HepG2 (cell line): Measurements from ENCODE around the gene ZNF860. TPM values are rescaled to one million over a fixed set of nuclear protein-coding genes. Genes with fewer than 3 reads are reported as not detected.

ENCODE experiments used
- BRCA1 ChIP-seq: sonication (generic); formaldehyde crosslinking; IDR thresholded peaks from 2 replicates; pipeline ENCODE4 v1.4.0; 2020; ENCODE audit warnings: missing genetic modification reagents
- CEBPG ChIP-seq: IDR thresholded peaks from 2 replicates; pipeline ENCODE4 v1.6.1; 2016
- DPF2 ChIP-seq: sonication (generic); formaldehyde crosslinking; IDR thresholded peaks from 2 replicates; pipeline ENCODE4 v1.4.0; 2020; ENCODE audit warnings: mild to moderate bottlenecking, low read depth, missing genetic modification reagents, borderline replicate concordance
- HOXA5 ChIP-seq: sonication (generic); formaldehyde crosslinking; IDR thresholded peaks from 2 replicates; pipeline ENCODE4 v1.4.0; 2020; ENCODE audit warnings: missing genetic modification reagents
- IKZF5 ChIP-seq: IDR thresholded peaks from 2 replicates; pipeline ENCODE4 v1.6.1; 2018; ENCODE audit warnings: missing genetic modification reagents, mild to moderate bottlenecking, missing compliant biosample characterization
- IRF2 ChIP-seq: IDR thresholded peaks from 2 replicates; pipeline ENCODE4 v1.6.1; 2018; ENCODE audit warnings: missing genetic modification reagents, missing compliant biosample characterization
- MAFF ChIP-seq: IDR thresholded peaks from 2 replicates; pipeline ENCODE4 v1.6.1; 2011; ENCODE audit warnings: low read depth, low read length, improper control_type of control experiment
- MEIS1 ChIP-seq: sonication (generic); formaldehyde crosslinking; IDR thresholded peaks from 2 replicates; pipeline ENCODE4 v1.9.0; 2021; ENCODE audit warnings: mild to moderate bottlenecking, missing genetic modification reagents, moderate library complexity, borderline replicate concordance
- MLX ChIP-seq: IDR thresholded peaks from 2 replicates; pipeline ENCODE4 v1.6.1; 2016
- MXI1 ChIP-seq: IDR thresholded peaks from 3 replicates; pipeline ENCODE4 v1.6.1; 2012; ENCODE audit warnings: low read depth, low read length, inconsistent platforms, borderline replicate concordance
- NBN ChIP-seq: fragments of 450-650 bp; conservative IDR thresholded peaks from 2 replicates; pipeline ENCODE4 v1.6.1; 2017
- NFE2L1 ChIP-seq: sonication (generic); formaldehyde crosslinking; IDR thresholded peaks from 2 replicates; pipeline ENCODE4 v1.4.0; 2020; ENCODE audit warnings: missing genetic modification reagents, mild to moderate bottlenecking, borderline replicate concordance
- NONO ChIP-seq, 2 experiments: fragments of 450-650 bp in 1 of 2; sonication (generic) in 1 of 2; formaldehyde crosslinking in 1 of 2; IDR thresholded peaks in 1 of 2; conservative IDR thresholded peaks in 1 of 2; 2 replicates each; pipeline versions ENCODE4 v1.6.1 to v1.8.0; 2017 to 2022; ENCODE audit warnings: mild to moderate bottlenecking in 1 of 2, missing genetic modification reagents in 1 of 2, moderate library complexity in 1 of 2
- PHF5A ChIP-seq: IDR thresholded peaks from one replicate; pipeline ENCODE4 v1.6.1; 2018; ENCODE audit warnings: low read depth, missing genetic modification reagents; ENCODE audit not compliant: unreplicated experiment
- SOX13 ChIP-seq, 3 experiments: fragments of 450-650 bp in 1 of 3; sonication (generic) in 1 of 3; formaldehyde crosslinking in 1 of 3; IDR thresholded peaks in 2 of 3; conservative IDR thresholded peaks in 1 of 3; 2 replicates each; pipeline versions ENCODE4 v1.5.0 to v1.6.1; 2016 to 2020; ENCODE audit warnings: antibody characterized with exemption in 1 of 3, mild to moderate bottlenecking in 1 of 3, missing compliant biosample characterization in 1 of 3, missing genetic modification reagents in 1 of 3, moderate library complexity in 1 of 3
- SRF ChIP-seq: IDR thresholded peaks from 2 replicates; pipeline ENCODE4 v1.6.1; 2011; ENCODE audit warnings: mild to moderate bottlenecking, low read depth, low read length, moderate library complexity
- TBP ChIP-seq: sonication (generic); formaldehyde crosslinking; IDR thresholded peaks from 2 replicates; pipeline ENCODE4 v1.5.0; 2020; ENCODE audit warnings: missing genetic modification reagents
- ZBTB1 ChIP-seq: sonication (generic); formaldehyde crosslinking; IDR thresholded peaks from 2 replicates; pipeline ENCODE4 v1.4.0; 2020; ENCODE audit warnings: missing genetic modification reagents, borderline replicate concordance
- ZBTB21 ChIP-seq: sonication (generic); formaldehyde crosslinking; IDR thresholded peaks from 2 replicates; pipeline ENCODE4 v1.4.0; 2020; ENCODE audit warnings: missing genetic modification reagents
- ZNF609 ChIP-seq: sonication (generic); formaldehyde crosslinking; IDR thresholded peaks from 2 replicates; pipeline ENCODE4 v1.4.0; 2020; ENCODE audit warnings: mild to moderate bottlenecking, missing genetic modification reagents, borderline replicate concordance
- ZNF644 ChIP-seq: IDR thresholded peaks from 2 replicates; pipeline ENCODE4 v1.6.1; 2016; ENCODE audit warnings: low read depth
- polyA plus RNA-seq, 8 experiments: library from polyadenylated mRNA; depleted of rRNA in 3 of 8; stranded (reverse) in 7 of 8; unstranded in 1 of 8; fragments of >200 nt; fragmentation: Illumina TruSeq in 4 of 8; extraction: Trizol in 4 of 8; gene quantifications; 2 replicates each; pipeline versions ENCODE4 v1.2.1 to v1.2.3, GENCODE V29; 2011 to 2016; ENCODE audit warnings: low read depth in 4 of 8, missing spikeins in 1 of 8, mixed read lengths in 1 of 8; ENCODE audit not compliant: insufficient read depth in 1 of 8
- total RNA-seq, 5 experiments: library from RNA; depleted of rRNA; stranded (reverse); fragments of >200 nt; fragmentation: Illumina TruSeq; extraction: Trizol; gene quantifications; 2 replicates each; pipeline ENCODE4 v1.2.3, GENCODE V29; 2016; ENCODE audit warnings: low read depth in 1 of 5
- TF ChIP-seq, protein P1 (sequence below): sonication (generic); formaldehyde crosslinking; IDR thresholded peaks from 2 replicates; pipeline ENCODE4 v1.9.0; 2022; ENCODE audit warnings: missing genetic modification reagents, mild to moderate bottlenecking, borderline replicate concordance

ZNF860 gene
- total and polyA plus RNA-seq, 2 of the 13 experiments (the other 11 are each of a cell fraction or from before 2014, with no cell fraction given): 0.55 to 0.73 TPM

DNA sequence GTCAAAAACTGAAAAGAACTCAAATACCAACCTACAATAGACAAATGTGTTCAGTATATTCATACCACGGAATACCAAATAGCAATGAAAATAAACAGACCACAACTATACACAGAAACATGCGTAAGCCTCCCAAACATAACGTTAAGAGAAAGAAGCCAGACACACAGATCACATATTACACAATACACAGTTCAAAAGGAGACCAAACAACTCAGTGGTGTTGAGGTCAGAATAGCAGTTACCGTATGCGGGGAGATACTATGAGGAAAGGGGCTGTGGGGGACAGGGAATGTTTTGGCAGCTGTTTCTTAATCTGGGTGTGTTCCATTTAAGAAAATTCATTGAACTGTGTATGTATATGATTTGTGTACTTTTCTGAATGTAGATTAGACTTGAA, 7.1 kb upstream of the ZNF860 start (continued):
- TF ChIP-seq ZNF609 (CRISPR knock-in tag) (no peak), MLX (no peak), BRCA1 (CRISPR knock-in tag) (no peak), IRF2 (CRISPR knock-in tag) (0 out of 2 replicates have a peak, but pooled peaks have one; percentile 42), NONO (IDR thresholded peaks at IDR 0.05) (no peak), NONO (CRISPR knock-in tag; conservative IDR thresholded peaks at IDR 0.05) (no peak), SOX13 (IDR thresholded peaks at IDR 0.05) (no peak), SOX13 (CRISPR knock-in tag; conservative IDR thresholded peaks at IDR 0.05 in 1 of 2, IDR thresholded peaks at IDR 0.05 in 1 of 2) (peak in 1 of 2 experiments; percentile 77; a peak in 2 of 4 replicates), IKZF5 (CRISPR knock-in tag) (no peak), HOXA5 (CRISPR knock-in tag) (no peak), MXI1 (no peak), ZBTB1 (CRISPR knock-in tag) (no peak), NBN (no peak), MEIS1 (CRISPR knock-in tag) (no peak), MAFF (no peak), ZBTB21 (CRISPR knock-in tag) (peak; percentile 59; the same call in 1 of the 2 replicates), ZNF644 (CRISPR knock-in tag) (0 out of 2 replicates have a peak, but pooled peaks have one; percentile 40), TBP (no peak), CEBPG (peak; percentile 92), NFE2L1 (CRISPR knock-in tag) (no peak), PHF5A (CRISPR knock-in tag) (no peak), SRF (no peak), DPF2 (CRISPR knock-in tag) (no peak)
- TF ChIP-seq, protein P1, sequence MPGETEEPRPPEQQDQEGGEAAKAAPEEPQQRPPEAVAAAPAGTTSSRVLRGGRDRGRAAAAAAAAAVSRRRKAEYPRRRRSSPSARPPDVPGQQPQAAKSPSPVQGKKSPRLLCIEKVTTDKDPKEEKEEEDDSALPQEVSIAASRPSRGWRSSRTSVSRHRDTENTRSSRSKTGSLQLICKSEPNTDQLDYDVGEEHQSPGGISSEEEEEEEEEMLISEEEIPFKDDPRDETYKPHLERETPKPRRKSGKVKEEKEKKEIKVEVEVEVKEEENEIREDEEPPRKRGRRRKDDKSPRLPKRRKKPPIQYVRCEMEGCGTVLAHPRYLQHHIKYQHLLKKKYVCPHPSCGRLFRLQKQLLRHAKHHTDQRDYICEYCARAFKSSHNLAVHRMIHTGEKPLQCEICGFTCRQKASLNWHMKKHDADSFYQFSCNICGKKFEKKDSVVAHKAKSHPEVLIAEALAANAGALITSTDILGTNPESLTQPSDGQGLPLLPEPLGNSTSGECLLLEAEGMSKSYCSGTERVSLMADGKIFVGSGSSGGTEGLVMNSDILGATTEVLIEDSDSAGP: no peak
